PC-3 (cell line): ENCODE measurements around the gene ZCCHC24.

ENCODE experiments used
- EZH2 ChIP-seq: fragments of 300-600 bp; sonication (generic); IDR thresholded peaks from one replicate; pipeline ENCODE4 v1.6.1; 2017; ENCODE audit warnings: antibody characterized with exemption, mild to moderate bottlenecking, low read length; ENCODE audit not compliant: unreplicated experiment
- TF ChIP-seq, protein P1 (sequence below): fragments of 300-600 bp; sonication (generic); conservative IDR thresholded peaks from 2 replicates; pipeline ENCODE4 v1.5.1; 2017; ENCODE audit warnings: antibody characterized with exemption, low read depth, mild to moderate bottlenecking, low read length

DNA sequence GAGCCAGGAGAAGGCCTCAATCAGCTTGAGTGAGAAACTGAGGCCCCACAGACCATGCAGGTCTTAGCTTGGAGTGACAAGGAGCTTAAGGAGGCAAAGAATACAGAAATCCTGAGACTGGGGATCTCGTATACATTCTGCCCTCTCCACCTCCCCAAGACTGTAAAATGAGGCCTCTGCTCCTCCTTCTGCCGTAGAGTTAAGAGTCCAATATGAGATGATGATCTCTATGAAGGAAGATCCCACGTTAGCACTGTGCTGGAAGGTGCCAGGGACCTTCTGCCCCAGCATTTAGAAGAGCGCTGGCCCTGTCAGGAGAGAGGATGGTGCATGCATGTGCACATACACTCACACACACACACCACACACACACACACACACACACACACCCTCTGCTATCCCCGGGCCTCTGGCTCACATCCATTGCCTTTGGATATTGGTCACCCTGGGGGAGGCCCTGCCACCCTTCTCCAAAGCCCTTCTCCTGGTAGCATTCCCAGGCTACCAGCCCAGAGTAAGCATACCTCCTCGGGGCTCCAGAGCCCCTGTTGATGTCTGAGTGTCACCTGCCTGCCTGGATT is 15.0 kb downstream of the ZCCHC24 start:
- no peak for TF ChIP-seq EZH2
- TF ChIP-seq, protein P1, sequence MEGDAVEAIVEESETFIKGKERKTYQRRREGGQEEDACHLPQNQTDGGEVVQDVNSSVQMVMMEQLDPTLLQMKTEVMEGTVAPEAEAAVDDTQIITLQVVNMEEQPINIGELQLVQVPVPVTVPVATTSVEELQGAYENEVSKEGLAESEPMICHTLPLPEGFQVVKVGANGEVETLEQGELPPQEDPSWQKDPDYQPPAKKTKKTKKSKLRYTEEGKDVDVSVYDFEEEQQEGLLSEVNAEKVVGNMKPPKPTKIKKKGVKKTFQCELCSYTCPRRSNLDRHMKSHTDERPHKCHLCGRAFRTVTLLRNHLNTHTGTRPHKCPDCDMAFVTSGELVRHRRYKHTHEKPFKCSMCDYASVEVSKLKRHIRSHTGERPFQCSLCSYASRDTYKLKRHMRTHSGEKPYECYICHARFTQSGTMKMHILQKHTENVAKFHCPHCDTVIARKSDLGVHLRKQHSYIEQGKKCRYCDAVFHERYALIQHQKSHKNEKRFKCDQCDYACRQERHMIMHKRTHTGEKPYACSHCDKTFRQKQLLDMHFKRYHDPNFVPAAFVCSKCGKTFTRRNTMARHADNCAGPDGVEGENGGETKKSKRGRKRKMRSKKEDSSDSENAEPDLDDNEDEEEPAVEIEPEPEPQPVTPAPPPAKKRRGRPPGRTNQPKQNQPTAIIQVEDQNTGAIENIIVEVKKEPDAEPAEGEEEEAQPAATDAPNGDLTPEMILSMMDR = no peak
